CD4-positive, CD25-positive, alpha-beta regulatory T cell (primary cell): ENCODE data around the gene ETHE1. TPM values are rescaled to one million over a fixed set of nuclear protein-coding genes. Genes with fewer than 3 reads are reported as not detected.

Experiments used
- ATAC-seq, 2 donors: fragments of 150-1000 bp; cut with Tn5 transposase; one replicate each; pipeline ENCODE4 v1.10.0; 2021; ENCODE audit warnings: low read depth in 2 of 2, moderate number of reproducible peaks in 2 of 2, moderate library complexity in 1 of 2
- DNase-seq, 3 donors: peaks; one replicate each; pipeline versions ENCODE4 v3.0.0 to v3.0.0-alpha.2; 2012 to 2022; ENCODE audit warnings: mixed read lengths in 1 of 3
- H3K27ac ChIP-seq: one replicate; pipeline ENCODE4 v1.7.0; 2013; ENCODE audit warnings: mild to moderate bottlenecking, low read length; ENCODE audit not compliant: insufficient read depth, poor library complexity, severe bottlenecking
- H3K27me3 ChIP-seq: one replicate; pipeline ENCODE4 v1.7.0; 2013; ENCODE audit warnings: low read length; ENCODE audit not compliant: control insufficient read depth, insufficient read depth
- H3K36me3 ChIP-seq: one replicate; pipeline ENCODE4 v1.7.0; 2013; ENCODE audit warnings: mild to moderate bottlenecking, low read length, moderate library complexity; ENCODE audit not compliant: control insufficient read depth, insufficient read depth
- H3K4me1 ChIP-seq: 2 replicates; pipeline ENCODE4 v1.7.0; 2013; ENCODE audit warnings: mild to moderate bottlenecking, low read length; ENCODE audit not compliant: insufficient read depth, control insufficient read depth, poor library complexity, severe bottlenecking
- H3K4me3 ChIP-seq: one replicate; pipeline ENCODE4 v1.7.0; 2013; ENCODE audit warnings: low read depth, mild to moderate bottlenecking, low read length, moderate library complexity
- H3K9me3 ChIP-seq, 2 experiments: 1 replicate in 1 of 2; 2 replicates in 1 of 2; pipeline ENCODE4 v1.7.0; 2013; ENCODE audit warnings: low read length in 2 of 2, mild to moderate bottlenecking in 1 of 2, moderate library complexity in 1 of 2; ENCODE audit not compliant: control insufficient read depth in 2 of 2
- H3K27ac Mint-ChIP-seq, 3 donors: one replicate each; pipeline ENCODE4 v1.8.0; 2020 to 2022; ENCODE audit warnings: mild to moderate bottlenecking in 3 of 3, mixed read lengths in 3 of 3, moderate library complexity in 2 of 3
- H3K27me3 Mint-ChIP-seq: one replicate; pipeline ENCODE4 v1.8.0; 2022; ENCODE audit warnings: mild to moderate bottlenecking, mixed read lengths
- H3K36me3 Mint-ChIP-seq: one replicate; pipeline ENCODE4 v1.8.0; 2020; ENCODE audit warnings: mixed read lengths
- H3K4me1 Mint-ChIP-seq, 4 donors: one replicate each; pipeline ENCODE4 v1.8.0; 2020 to 2022; ENCODE audit warnings: mixed read lengths in 4 of 4, mild to moderate bottlenecking in 1 of 4
- H3K4me3 Mint-ChIP-seq, 4 donors: one replicate each; pipeline ENCODE4 v1.8.0; 2020 to 2022; ENCODE audit warnings: mild to moderate bottlenecking in 4 of 4, mixed read lengths in 4 of 4, moderate library complexity in 3 of 4
- H3K9me3 Mint-ChIP-seq, 7 donors: one replicate each; pipeline ENCODE4 v1.8.0; 2020 to 2022; ENCODE audit warnings: mixed read lengths in 7 of 7, mild to moderate bottlenecking in 3 of 7, moderate library complexity in 2 of 7
- polyA plus RNA-seq, 4 donors: library from polyadenylated mRNA; unstranded; fragments of 300-500 nt; fragmentation: Illumina TruSeq; gene quantifications; one replicate each; pipeline ENCODE4 v1.2.3, GENCODE V29; 2021
- total RNA-seq: library from RNA; stranded (reverse); gene quantifications from one replicate; pipeline ENCODE4 v1.2.3, GENCODE V29; 2022

The ETHE1 gene, protein sequence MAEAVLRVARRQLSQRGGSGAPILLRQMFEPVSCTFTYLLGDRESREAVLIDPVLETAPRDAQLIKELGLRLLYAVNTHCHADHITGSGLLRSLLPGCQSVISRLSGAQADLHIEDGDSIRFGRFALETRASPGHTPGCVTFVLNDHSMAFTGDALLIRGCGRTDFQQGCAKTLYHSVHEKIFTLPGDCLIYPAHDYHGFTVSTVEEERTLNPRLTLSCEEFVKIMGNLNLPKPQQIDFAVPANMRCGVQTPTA
- 22.8 TPM for total RNA-seq
- polyA plus RNA-seq: 10 to 100 TPM; 55.1 to 73.5 (median 64.4) TPM

GRCh38 chr19:43526884-43527859 lies at the start of gene ETHE1:
Gene ETHE1, minus strand, starts transcription at chr19:43527201. Its CDS starts 24 bp downstream, at chr19:43527177.
- peak within 1 kb of the TSS; percentile 28 to 91 (median 74) for H3K27ac Mint-ChIP-seq
- H3K4me1 Mint-ChIP-seq: peaks cover 5 to 34% (median 21%) of the 10 kb centered on the region in 4 donors
- peaks cover 31% of the 10 kb centered on the region for H3K4me1 ChIP-seq
- H3K36me3 ChIP-seq: no peaks in the 10 kb centered on the region
- H3K27ac ChIP-seq: peak within 1 kb of the TSS; percentile 63
- H3K9me3 ChIP-seq: no peaks in the 10 kb centered on the region
- peak within 1 kb of the TSS; percentile 76 to 97 (median 84) for H3K4me3 Mint-ChIP-seq
- ATAC-seq (peak; percentile 72 to 81), DNase-seq (peak; percentile 59 to 81 (median 70))
- H3K27me3 ChIP-seq: no peaks in the 10 kb centered on the region
- H3K36me3 Mint-ChIP-seq: no peaks in the 10 kb centered on the region
- no peaks in the 10 kb centered on the region for H3K9me3 Mint-ChIP-seq
- peak within 1 kb of the TSS; percentile 86 for H3K4me3 ChIP-seq
- H3K27me3 Mint-ChIP-seq: no peaks in the 10 kb centered on the region

DNA sequence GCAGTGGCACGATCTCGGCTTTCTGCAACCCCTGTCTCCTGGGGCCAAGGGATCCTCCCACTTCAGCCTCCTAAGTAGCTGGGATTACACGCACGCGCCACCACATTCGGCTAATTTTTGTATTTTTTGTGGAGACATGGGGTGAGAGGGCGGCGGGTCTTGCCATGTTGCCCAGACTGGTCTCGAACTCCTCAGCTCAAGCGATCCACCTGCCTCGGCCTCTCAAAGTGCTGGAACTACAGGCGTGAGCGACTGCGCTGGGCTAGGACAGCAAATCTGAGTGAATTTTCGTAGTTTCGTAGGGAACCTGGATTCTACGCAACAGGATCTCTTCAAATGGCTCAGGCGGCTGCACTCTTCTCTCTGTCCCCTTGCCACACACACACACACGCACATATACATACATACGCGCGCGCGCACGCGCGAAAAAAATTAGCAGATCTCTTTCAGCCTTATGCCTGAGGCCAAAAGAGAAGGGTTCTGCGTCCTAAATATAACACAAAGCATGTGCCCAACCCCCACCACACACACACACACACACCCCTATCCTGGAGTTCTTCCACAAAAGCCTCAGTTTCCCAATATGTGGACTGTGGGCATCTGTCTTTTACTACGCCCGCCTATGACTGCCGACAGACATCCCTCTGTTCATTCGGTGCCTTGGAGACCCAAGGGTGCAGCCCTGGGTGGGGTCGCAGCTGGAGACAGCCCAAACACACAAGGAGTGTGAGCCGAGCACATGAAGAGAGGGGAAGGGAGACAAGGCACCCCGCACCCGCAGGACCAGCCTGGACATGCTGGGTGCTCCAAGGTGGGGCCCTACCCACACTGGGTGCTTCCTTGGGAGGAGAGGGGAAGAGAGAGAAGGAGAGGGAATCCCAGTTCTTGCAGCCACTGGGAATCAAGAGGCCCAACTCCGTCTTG lies 49.2 kb upstream of the ETHE1 start:
- no peak for ATAC-seq
- Histone ChIP-seq H3K4me3 (peak overlapping the region; percentile 53), H3K27ac (peak overlapping the region; percentile 76)

DNA sequence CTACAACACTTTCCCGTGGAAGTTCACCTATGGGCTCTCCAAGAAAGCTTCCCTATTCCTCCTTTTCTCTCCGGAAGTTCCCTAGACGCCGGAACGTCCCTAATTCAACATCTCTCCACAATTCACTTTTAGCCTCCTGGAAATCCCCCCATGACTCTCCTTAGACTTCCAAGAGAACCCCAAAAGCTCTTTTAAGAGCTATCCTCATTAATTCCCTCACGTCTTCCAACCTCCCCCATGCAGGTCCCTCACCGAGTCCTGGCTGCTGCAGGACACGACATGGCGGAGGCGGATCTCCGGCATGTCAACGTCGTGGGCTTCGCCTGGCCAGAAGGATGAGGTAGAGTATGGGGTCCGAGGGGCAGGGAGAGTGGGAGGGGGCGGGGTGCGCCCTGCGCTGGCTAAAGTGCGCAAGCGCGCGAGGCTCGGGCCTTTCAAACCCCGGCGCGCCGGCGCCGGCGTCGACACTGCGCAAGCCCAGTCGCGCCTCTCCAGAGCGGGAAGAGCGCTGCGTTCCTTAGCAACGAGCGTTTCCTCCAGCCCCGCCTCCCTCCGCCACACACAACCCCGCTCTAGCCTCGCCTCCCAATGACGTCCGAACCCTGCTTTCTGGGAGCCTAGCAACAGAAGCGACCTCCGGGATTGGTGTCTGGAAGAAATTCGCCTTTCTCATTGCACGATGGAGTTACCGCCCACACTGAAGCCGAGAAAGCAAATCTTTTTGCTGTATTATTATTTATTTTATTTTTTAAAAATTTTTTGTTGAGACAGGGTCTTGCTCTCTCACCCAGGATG lies 48.4 kb upstream of the ETHE1 start, which contains the start of the genes PINLYP and XRCC1:
Gene PINLYP, plus strand, starts transcription at position 646 of the 795 bp plus-strand sequence. CDS start 1,391 bp downstream, outside the sequence.
Gene XRCC1, minus strand, starts transcription at position 372 of the 795 bp plus-strand sequence. Its CDS starts 69 bp downstream, at position 303.
- Mint-ChIP-seq H3K4me3 (peak within 1 kb of the TSS; percentile 95 to 100 (median 97)), H3K27me3 (peaks cover 10% of the 10 kb centered on the region), H3K27ac (peak within 1 kb of the TSS; percentile 76 to 99 (median 98)), H3K36me3 (peaks cover 18% of the 10 kb centered on the region), H3K9me3 (no peaks in the 10 kb centered on the region), H3K4me1 (peaks cover 7 to 53% (median 28%) of the 10 kb centered on the region in 4 donors)
- Histone ChIP-seq H3K9me3 (no peaks in the 10 kb centered on the region), H3K36me3 (peaks cover 4% of the 10 kb centered on the region), H3K4me1 (peaks cover 20% of the 10 kb centered on the region), H3K4me3 (peak within 1 kb of the TSS; percentile 95), H3K27ac (peak within 1 kb of the TSS; percentile 81), H3K27me3 (no peaks in the 10 kb centered on the region)
- ATAC-seq (peak; percentile 98), DNase-seq (peak; percentile 95 to 98 (median 97))

More for the DNA sequence above, 49.2 kb upstream of the ETHE1 start:
- peaks cover 20% of the 10 kb centered on the region for H3K4me1 ChIP-seq
- H3K4me1 Mint-ChIP-seq: peaks cover 6 to 46% (median 22%) of the 10 kb centered on the region in 4 donors
- peaks cover 10% of the 10 kb centered on the region for H3K27me3 Mint-ChIP-seq
- H3K9me3 Mint-ChIP-seq: no peaks in the 10 kb centered on the region
- no peaks in the 10 kb centered on the region for H3K27me3 ChIP-seq
- peaks cover 4% of the 10 kb centered on the region for H3K36me3 ChIP-seq
- H3K36me3 Mint-ChIP-seq: peaks cover 10% of the 10 kb centered on the region
- no peaks in the 10 kb centered on the region for H3K9me3 ChIP-seq
- DNase-seq: no peak
- peak overlapping the region; percentile 44 to 97 (median 76) for H3K4me3 Mint-ChIP-seq
- H3K27ac Mint-ChIP-seq: peak overlapping the region; percentile 48 to 99 (median 98)

- Mint-ChIP-seq H3K27ac (peak overlapping the region; percentile 43 to 99 (median 98)), H3K36me3 (peaks cover 18% of the 10 kb centered on the region), H3K27me3 (peaks cover 10% of the 10 kb centered on the region), H3K4me3 (peak overlapping the region; percentile 95 to 100 (median 97)), H3K9me3 (no peaks in the 10 kb centered on the region), H3K4me1 (peaks cover 13 to 53% (median 27%) of the 10 kb centered on the region in 4 donors)
- no peaks in the 10 kb centered on the region for H3K27me3 ChIP-seq
- DNase-seq: no peak
- peaks cover 20% of the 10 kb centered on the region for H3K4me1 ChIP-seq
- H3K4me3 ChIP-seq: peak overlapping the region; percentile 95
- peak overlapping the region; percentile 81 for H3K27ac ChIP-seq
- no peaks in the 10 kb centered on the region for H3K9me3 ChIP-seq
- no peak for ATAC-seq
- peaks cover 4% of the 10 kb centered on the region for H3K36me3 ChIP-seq
These were observed 47.6 kb upstream of the ETHE1 start for GRCh38 chr19:43574424-43575155.

- peaks cover 13 to 52% (median 27%) of the 10 kb centered on the region in 4 donors for H3K4me1 Mint-ChIP-seq
- DNase-seq: no peak
- H3K4me3 Mint-ChIP-seq: peak overlapping the region in 2 of 4 donors; percentile 43 to 69
- Histone ChIP-seq H3K36me3 (peaks cover 4% of the 10 kb centered on the region), H3K27ac (no peak overlapping the region), H3K27me3 (no peaks in the 10 kb centered on the region), H3K9me3 (no peaks in the 10 kb centered on the region), H3K4me1 (peaks cover 20% of the 10 kb centered on the region), H3K4me3 (no peak overlapping the region)
- H3K9me3 Mint-ChIP-seq: no peaks in the 10 kb centered on the region
- H3K27ac Mint-ChIP-seq: peak overlapping the region in 2 of 3 donors; percentile 80 to 87
- ATAC-seq: no peak
- H3K36me3 Mint-ChIP-seq: peaks cover 18% of the 10 kb centered on the region
- peaks cover 8% of the 10 kb centered on the region for H3K27me3 Mint-ChIP-seq
These were observed 45.2 kb upstream of the ETHE1 start for GRCh38 chr19:43572171-43572588.

DNA sequence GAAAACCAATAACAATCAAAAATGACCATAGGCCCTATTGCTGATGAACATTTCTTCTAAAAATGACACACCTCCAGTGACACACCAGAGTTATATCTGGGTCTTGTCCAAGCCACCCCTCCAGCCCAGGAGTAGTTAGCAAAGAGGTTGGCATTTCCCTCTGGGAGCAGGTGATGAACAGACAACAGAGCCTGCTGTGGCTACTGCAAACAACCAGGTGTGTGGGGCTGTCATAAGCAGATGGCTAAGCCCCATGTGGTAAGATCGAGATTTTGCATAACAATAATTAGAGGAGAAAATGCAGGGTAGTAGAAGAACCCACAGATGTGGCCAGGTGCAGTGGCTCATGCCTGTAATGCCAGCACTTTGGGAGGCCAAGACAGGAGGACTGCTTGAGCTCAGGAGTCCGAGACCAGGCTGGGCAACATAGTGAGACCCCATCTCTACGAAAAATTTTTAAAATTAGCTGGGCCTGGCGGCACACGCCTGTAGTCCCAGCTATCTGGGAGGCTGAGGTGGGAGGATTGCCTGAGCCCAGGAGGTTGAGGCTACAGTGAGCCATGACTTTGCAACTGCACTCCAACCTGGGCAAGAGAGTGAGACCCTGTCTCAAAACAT lies 43.3 kb upstream of the ETHE1 start:
- no peak for DNase-seq
- Mint-ChIP-seq H3K27me3 (peaks cover 2% of the 10 kb centered on the region), H3K4me3 (peak overlapping the region in 1 of 4 donors; percentile 56), H3K9me3 (peaks cover 0 to 2% (median 0%) of the 10 kb centered on the region in 7 donors), H3K27ac (peak overlapping the region; percentile 81 to 90 (median 87)), H3K4me1 (peaks cover 13 to 44% (median 28%) of the 10 kb centered on the region in 4 donors), H3K36me3 (peaks cover 21% of the 10 kb centered on the region)
- H3K27ac ChIP-seq: no peak overlapping the region
- no peak overlapping the region for H3K4me3 ChIP-seq
- H3K4me1 ChIP-seq: peaks cover 15% of the 10 kb centered on the region
- H3K36me3 ChIP-seq: peaks cover 4% of the 10 kb centered on the region
- H3K27me3 ChIP-seq: no peaks in the 10 kb centered on the region
- ATAC-seq: no peak
- H3K9me3 ChIP-seq: no peaks in the 10 kb centered on the region
